GM19468 (cell line): ENCODE results near the gene STIMATE.

Experiments used
- ATAC-seq: cut with Tn5 transposase; IDR thresholded peaks from one replicate; pipeline ENCODE4 v1.9.1; 2021; ENCODE audit warnings: mild to moderate bottlenecking, moderate library complexity, moderate number of reproducible peaks; ENCODE audit not compliant: unreplicated experiment; ENCODE audit errors: extremely low read depth

The STIMATE gene

GRCh38 chr3:52795298-52795900 lies 101.9 kb downstream of the STIMATE start:
- ATAC-seq: no peak

- ATAC-seq: no peak
Measured at GRCh38 chr3:52794612-52795099, 102.7 kb downstream of the STIMATE start, which contains the start of gene ITIH3. TSS of gene ITIH3 (plus strand) at chr3:52794796. CDS start at chr3:52794804, 8 bp downstream.

GRCh38 chr3:52793702-52794611 lies 103.4 kb downstream of the STIMATE start:
- no peak for ATAC-seq

GRCh38 chr3:52792961-52793695 lies 104.2 kb downstream of the STIMATE start:
- ATAC-seq: no peak

GRCh38 chr3:52792413-52792812 lies 104.9 kb downstream of the STIMATE start:
- no peak for ATAC-seq

GRCh38 chr3:52791928-52792327 lies 105.4 kb downstream of the STIMATE start:
- ATAC-seq: no peak

- ATAC-seq: no peak
Measured at GRCh38 chr3:52791366-52791765, 106.0 kb downstream of the STIMATE start.

- no peak for ATAC-seq
Measured at GRCh38 chr3:52790741-52791140, 106.6 kb downstream of the STIMATE start.

- ATAC-seq: no peak
Measured at GRCh38 chr3:52790337-52790736, 107.0 kb downstream of the STIMATE start.

- ATAC-seq: no peak
Measured at GRCh38 chr3:52789746-52790040, 107.7 kb downstream of the STIMATE start.

GRCh38 chr3:52788890-52789745 lies 108.2 kb downstream of the STIMATE start:
- ATAC-seq: no peak

GRCh38 chr3:52787672-52788625 lies 109.4 kb downstream of the STIMATE start:
- ATAC-seq: no peak

- ATAC-seq: no peak
Measured at GRCh38 chr3:52787246-52787645, 110.1 kb downstream of the STIMATE start.
